HG03354 (cell line): ENCODE measurements around the gene NUCB2.

Experiments used
- ATAC-seq: cut with Tn5 transposase; IDR thresholded peaks from one replicate; pipeline ENCODE4 v1.9.1; 2021; ENCODE audit warnings: mild to moderate bottlenecking; ENCODE audit not compliant: unreplicated experiment, poor library complexity, severe bottlenecking

NUCB2 gene

DNA sequence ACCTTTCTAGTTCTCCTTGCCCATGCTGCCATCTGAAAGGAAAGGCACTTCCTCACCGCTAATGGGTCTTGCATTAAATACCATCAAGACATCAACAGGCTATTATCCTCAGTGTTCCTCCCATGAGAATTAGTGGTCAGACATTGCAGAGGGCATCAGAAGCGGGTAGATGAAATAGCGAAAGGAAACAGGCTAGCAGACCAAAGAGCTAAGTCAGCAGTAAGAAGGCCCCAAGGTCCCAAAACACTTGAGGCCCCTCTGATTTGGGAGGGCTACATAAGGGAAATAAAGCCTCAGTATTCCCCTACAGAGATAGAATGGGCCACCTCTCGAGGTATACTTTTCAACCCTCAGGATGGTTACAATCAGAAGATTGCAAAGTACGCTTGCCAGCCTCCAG is 99.0 kb downstream of the NUCB2 start:
- no peak for ATAC-seq

DNA sequence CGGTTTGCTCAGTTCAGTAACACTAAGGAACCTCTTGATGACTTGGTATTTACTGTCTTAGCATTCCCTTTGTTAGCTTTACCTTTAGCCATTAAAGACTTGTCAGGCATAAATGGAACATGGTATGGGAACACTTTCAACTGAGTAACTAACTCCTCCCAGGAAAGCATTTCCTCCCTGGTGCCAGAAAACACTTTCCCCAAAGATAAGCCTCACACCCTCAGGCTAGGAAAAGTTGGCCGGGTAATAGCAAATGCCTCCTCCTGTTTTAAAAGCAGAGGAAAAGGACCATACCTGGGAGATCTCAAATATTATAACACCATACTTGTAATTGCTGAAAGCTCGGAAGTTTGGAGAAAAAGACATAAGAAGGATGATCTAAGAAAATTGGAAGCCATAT is 100.0 kb downstream of the NUCB2 start:
- ATAC-seq: no peak

DNA sequence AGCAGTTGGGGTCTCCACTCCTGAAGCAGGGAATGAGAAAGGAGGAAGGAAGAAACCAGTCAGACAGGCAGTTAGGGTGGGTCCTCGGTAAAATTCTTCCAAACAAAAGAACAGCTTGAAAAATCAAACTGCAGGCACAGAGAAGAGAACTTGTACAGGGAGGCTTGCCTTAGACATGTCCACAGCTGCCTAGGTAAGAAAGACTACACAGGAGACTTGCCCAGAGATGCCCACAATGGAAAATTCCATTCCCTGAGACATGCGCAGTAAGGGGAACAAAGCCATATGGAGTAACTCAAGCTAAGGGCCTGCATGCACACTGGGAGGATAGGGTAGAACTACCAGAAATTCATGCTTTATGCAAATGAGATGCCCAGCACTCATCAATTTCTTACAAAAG is 102.1 kb downstream of the NUCB2 start:
- ATAC-seq: no peak

DNA sequence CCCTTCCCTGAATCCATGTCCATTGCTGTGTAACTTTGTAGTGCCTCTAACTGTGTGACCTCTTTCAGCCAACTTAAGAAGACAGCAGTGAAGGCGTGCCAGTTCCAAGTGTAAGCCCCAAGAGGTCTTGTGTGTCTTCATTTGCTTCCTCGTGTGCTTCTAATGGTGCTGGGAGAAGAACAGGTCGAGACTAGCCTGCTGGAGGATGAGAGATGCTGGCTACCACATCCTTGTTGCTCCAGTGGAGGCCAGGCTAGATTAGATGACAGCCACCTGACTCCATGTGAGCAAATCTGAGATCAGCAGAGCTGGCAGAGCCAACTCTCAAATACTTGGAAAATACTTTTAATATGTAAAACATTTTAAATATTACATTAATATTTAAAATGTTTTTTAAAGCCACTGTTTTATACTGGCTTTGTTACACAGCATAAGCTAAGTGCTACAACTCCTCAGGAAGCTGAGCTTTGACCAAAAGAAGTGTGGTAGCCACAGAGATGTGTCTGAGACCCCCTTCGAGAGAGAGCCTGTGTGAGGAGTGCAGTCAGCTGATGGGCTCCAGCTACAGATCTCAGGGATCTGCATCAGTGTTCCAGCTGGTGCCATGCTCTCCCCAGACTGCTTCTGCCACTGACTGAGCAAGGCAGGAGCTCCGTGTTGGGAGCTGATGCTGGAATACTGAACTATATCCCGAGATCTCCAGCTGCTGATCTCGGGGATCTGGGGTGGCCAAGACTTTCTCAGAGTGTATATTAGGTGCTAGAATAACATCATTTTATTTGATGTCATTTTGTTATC is 103.0 kb downstream of the NUCB2 start:
- no peak for ATAC-seq

GRCh38 chr11:17381156-17381555 is 104.6 kb downstream of the NUCB2 start:
- no peak for ATAC-seq
